PC-3 (cell line): Measurements from ENCODE around the gene ICAM2. TPM values are rescaled to one million over a fixed set of nuclear protein-coding genes. Genes with fewer than 3 reads are reported as not detected.
A peak's percentile ranks its signal among the peaks of the same experiment; 100 is the strongest.

Experiments used
- ATAC-seq: fragments of 200-7000 bp; cut with Tn5 transposase; 2 replicates; pipeline ENCODE4 v1.9.1; 2020; ENCODE audit warnings: mild to moderate bottlenecking, moderate library complexity
- BruUV-seq: library from RNA; stranded (reverse); fragments of 400-500 nt; replicated peaks from 2 replicates; lab custom pipeline; 2021; lab: Mats Ljungman, UMichigan
- CTCF ChIA-PET: fragments of 300-600 bp; sonication (Branson Sonifier 250); formaldehyde crosslinking; loops from one replicate; lab custom pipeline; 2022; ENCODE audit warnings: antibody characterized with exemption; lab: Charles Lee
- POLR2A ChIA-PET: fragments of 300-600 bp; sonication (Branson Sonifier 250); formaldehyde crosslinking; loops from one replicate; lab custom pipeline; 2022; ENCODE audit warnings: antibody characterized with exemption; ENCODE audit not compliant: unreplicated experiment; lab: Charles Lee
- DNase-seq: peaks from one replicate; pipeline ENCODE4 v3.0.0-alpha.2; 2015
- H2AFZ ChIP-seq: fragments of 300-600 bp; sonication (generic); 2 replicates; pipeline ENCODE4 v1.6.0; 2016; ENCODE audit warnings: antibody characterized with exemption, low read length
- H3F3A ChIP-seq: fragments of 300-600 bp; sonication (generic); one replicate; pipeline ENCODE4 v1.6.0; 2017; ENCODE audit warnings: antibody characterized with exemption, low read length, control low read depth, mild to moderate bottlenecking; ENCODE audit not compliant: unreplicated experiment
- H3K27ac ChIP-seq: fragments of 300-600 bp; sonication (generic); 2 replicates; pipeline ENCODE4 v1.5.1; 2016; ENCODE audit warnings: mild to moderate bottlenecking, low read length
- H3K27me3 ChIP-seq: fragments of 300-600 bp; sonication (generic); 2 replicates; pipeline ENCODE4 v1.6.1; 2016; ENCODE audit warnings: low read length, mixed read lengths
- H3K36me3 ChIP-seq: fragments of 300-600 bp; sonication (generic); 2 replicates; pipeline ENCODE4 v1.6.1; 2016; ENCODE audit warnings: low read depth, mixed run types, low read length, mixed read lengths
- H3K4me1 ChIP-seq: fragments of 300-600 bp; sonication (generic); 2 replicates; pipeline ENCODE4 v1.5.1; 2016; ENCODE audit warnings: low read length; ENCODE audit not compliant: insufficient read depth
- H3K4me2 ChIP-seq: fragments of 300-600 bp; sonication (generic); 2 replicates; pipeline ENCODE4 v1.6.0; 2016; ENCODE audit warnings: low read length
- H3K4me3 ChIP-seq: fragments of 300-600 bp; sonication (generic); 2 replicates; pipeline ENCODE4 v1.5.1; 2016; ENCODE audit warnings: mild to moderate bottlenecking, low read length, mixed read lengths
- H3K79me2 ChIP-seq: fragments of 300-600 bp; sonication (generic); 2 replicates; pipeline ENCODE4 v1.6.1; 2017; ENCODE audit warnings: low read length, mixed read lengths
- H3K9ac ChIP-seq: fragments of 300-600 bp; sonication (generic); 2 replicates; pipeline ENCODE4 v1.6.0; 2016; ENCODE audit warnings: mild to moderate bottlenecking, low read length
- H3K9me2 ChIP-seq: fragments of 300-600 bp; sonication (generic); replicated peaks from 2 replicates; pipeline ENCODE4 v1.6.1; 2016; ENCODE audit warnings: mixed run types, low read length, mixed read lengths
- H3K9me3 ChIP-seq: fragments of 300-600 bp; sonication (generic); 2 replicates; pipeline ENCODE4 v1.6.1; 2016; ENCODE audit warnings: low read length, mixed read lengths
- H4K20me1 ChIP-seq: fragments of 300-600 bp; sonication (generic); 2 replicates; pipeline ENCODE4 v1.6.1; 2016; ENCODE audit warnings: low read length, mixed read lengths
- EZH2 ChIP-seq: fragments of 300-600 bp; sonication (generic); IDR thresholded peaks from one replicate; pipeline ENCODE4 v1.6.1; 2017; ENCODE audit warnings: antibody characterized with exemption, mild to moderate bottlenecking, low read length; ENCODE audit not compliant: unreplicated experiment
- EZH2phosphoT487 ChIP-seq: fragments of 300-600 bp; sonication (generic); IDR thresholded peaks from 2 replicates; pipeline ENCODE4 v1.6.1; 2018; ENCODE audit warnings: mild to moderate bottlenecking, antibody characterized with exemption, low read length, borderline replicate concordance
- intact Hi-C: fragments of 100-400 bp; cut with micrococcal nuclease; formaldehyde crosslinking; loops from 2 replicates; pipeline ENCODE4 v1.9.0; 2023
- total RNA-seq: library from RNA; depleted of rRNA; stranded (reverse); fragments of >200 nt; gene quantifications from 2 replicates; pipeline ENCODE4 v1.2.3, GENCODE V29; 2014
- TF ChIP-seq, protein P1 (sequence below): fragments of 300-600 bp; sonication (generic); conservative IDR thresholded peaks from 2 replicates; pipeline ENCODE4 v1.5.1; 2017; ENCODE audit warnings: antibody characterized with exemption, low read depth, mild to moderate bottlenecking, low read length

Gene ICAM2
- total RNA-seq, 1 experiment from 2014 or later: not detected

DNA sequence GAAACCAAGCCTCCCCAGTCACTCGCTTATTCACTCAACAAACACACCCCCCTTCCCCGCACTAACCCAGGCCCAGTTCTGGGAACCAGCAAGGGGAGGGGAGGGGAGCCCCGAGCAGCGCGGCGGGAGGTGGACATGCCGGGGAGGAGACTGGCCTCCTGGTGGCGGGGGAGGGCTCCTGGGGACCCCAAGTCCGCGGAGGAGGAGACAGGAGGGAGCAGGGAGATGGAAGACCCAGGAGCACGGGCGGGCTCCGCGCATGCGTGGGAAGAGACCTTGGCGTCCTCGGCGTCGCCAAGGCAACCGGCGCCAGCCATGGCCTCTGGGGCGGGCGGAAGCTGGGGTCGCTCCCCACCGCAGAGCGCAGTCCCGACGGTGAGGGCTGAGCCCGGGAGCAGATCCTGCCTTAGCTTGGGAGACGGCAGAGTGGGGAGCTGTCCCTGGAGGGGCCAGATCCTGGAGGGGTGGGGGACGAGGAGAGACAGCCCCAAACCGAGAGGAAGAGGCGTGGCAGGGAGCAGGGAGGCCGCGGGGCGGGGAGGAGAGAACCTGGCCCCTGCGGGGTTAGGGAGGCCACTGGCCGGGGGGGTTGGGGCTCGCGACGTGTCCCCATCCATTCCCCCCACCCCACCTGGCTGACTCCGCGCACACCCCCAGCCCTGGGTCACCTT, 22.2 kb downstream of the ICAM2 start, which contains the start of gene PRR29:
Gene PRR29, plus strand, starts transcription at position 302 of the 671 bp plus-strand sequence. Its CDS starts 14 bp downstream, at position 316.
- Histone ChIP-seq H3K9me2 (no peaks in the 10 kb centered on the region), H2AFZ (peak within 1 kb of the TSS; percentile 94), H3F3A (no peaks in the 10 kb centered on the region), H3K27ac (no peak within 1 kb of the TSS), H3K9me3 (no peaks in the 10 kb centered on the region), H4K20me1 (no peaks in the 10 kb centered on the region), H3K79me2 (no peaks in the 10 kb centered on the region), H3K4me2 (peak within 1 kb of the TSS; percentile 89), H3K9ac (0 out of 2 replicates have a peak within 1 kb of the TSS, but pooled peaks have one; percentile 18), H3K27me3 (0 out of 2 replicates have a peak, but pooled peaks cover 7% of the 10 kb centered on the region), H3K4me1 (no peaks in the 10 kb centered on the region), H3K4me3 (peak within 1 kb of the TSS; percentile 75), H3K36me3 (no peaks in the 10 kb centered on the region)
- ATAC-seq (peak; percentile 91), DNase-seq (peak; percentile 72)
- TF ChIP-seq, protein P1, sequence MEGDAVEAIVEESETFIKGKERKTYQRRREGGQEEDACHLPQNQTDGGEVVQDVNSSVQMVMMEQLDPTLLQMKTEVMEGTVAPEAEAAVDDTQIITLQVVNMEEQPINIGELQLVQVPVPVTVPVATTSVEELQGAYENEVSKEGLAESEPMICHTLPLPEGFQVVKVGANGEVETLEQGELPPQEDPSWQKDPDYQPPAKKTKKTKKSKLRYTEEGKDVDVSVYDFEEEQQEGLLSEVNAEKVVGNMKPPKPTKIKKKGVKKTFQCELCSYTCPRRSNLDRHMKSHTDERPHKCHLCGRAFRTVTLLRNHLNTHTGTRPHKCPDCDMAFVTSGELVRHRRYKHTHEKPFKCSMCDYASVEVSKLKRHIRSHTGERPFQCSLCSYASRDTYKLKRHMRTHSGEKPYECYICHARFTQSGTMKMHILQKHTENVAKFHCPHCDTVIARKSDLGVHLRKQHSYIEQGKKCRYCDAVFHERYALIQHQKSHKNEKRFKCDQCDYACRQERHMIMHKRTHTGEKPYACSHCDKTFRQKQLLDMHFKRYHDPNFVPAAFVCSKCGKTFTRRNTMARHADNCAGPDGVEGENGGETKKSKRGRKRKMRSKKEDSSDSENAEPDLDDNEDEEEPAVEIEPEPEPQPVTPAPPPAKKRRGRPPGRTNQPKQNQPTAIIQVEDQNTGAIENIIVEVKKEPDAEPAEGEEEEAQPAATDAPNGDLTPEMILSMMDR: no peak
- TF ChIP-seq EZH2phosphoT487 (no peak), EZH2 (no peak)
- no TSS peak for BruUV-seq
- ChIA-PET POLR2A (interaction anchor here (0.6 kb wide), 1 partner anchor 13 kb away, joined by 4 read pairs; no protein-coding TSS in a partner anchor), CTCF (interaction anchor here (0.5 kb wide), 1 partner anchor 287 kb away, joined by 3 read pairs; no protein-coding TSS in a partner anchor)
- intact Hi-C loops: no loop called here

DNA sequence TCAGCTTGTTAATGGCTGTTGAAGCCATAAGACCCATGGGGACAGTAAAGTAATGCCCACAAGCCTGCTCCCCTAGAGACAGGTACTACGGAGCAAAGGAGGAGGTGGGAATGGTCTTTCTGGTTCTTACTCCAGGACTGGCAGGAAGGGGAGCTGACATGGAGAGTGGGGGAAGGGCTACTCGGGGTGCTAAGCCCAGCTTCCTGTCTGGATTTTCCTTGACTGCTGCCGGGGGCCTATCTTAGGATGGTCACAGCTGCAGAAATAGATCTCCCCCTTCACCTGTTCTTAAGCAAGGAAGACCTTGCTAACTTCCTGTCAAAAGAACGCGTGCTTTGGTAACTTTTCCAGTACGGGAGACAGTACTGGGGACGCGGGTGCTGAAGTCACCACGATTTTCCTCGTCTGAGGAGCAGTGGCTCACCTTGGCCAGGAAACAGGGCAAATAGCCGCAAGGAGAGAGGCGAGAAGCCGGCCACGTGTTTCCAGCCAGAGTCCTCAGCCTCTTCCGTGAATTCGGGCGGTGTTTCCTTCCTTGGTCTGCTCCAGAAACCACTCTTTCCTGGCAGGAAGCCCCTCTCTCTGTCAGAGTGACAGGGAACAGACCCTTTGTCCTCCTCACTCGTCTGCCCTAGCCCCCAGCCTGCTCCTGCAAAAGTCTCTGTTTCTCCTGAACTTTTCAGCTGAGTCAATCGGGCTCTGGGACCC, 22.9 kb downstream of the ICAM2 start:
- intact Hi-C loops: no loop called here
- Histone ChIP-seq H2AFZ (peak overlapping the region; percentile 94), H3K4me3 (peak overlapping the region; percentile 75)

More for the DNA sequence above, 22.9 kb downstream of the ICAM2 start:
- Histone ChIP-seq H3K4me2 (peak overlapping the region; percentile 89), H3K27ac (no peak overlapping the region), H3K36me3 (no peaks in the 10 kb centered on the region), H4K20me1 (no peaks in the 10 kb centered on the region), H3K27me3 (peaks cover 10% of the 10 kb centered on the region; the same call in 1 of the 2 replicates), H3K4me1 (no peaks in the 10 kb centered on the region), H3K9ac (no peak overlapping the region), H3K79me2 (no peaks in the 10 kb centered on the region), H3K9me3 (no peaks in the 10 kb centered on the region), H3K9me2 (no peaks in the 10 kb centered on the region), H3F3A (no peaks in the 10 kb centered on the region)
- TF ChIP-seq, protein P1: no peak
- no peak for ATAC-seq
- no TSS peak for BruUV-seq
- no peak for DNase-seq
- CTCF ChIA-PET: no interaction called here
- POLR2A ChIA-PET: no interaction called here
